H9 (cell line): ENCODE results near the gene EPHX1. TPM values are rescaled to one million over a fixed set of nuclear protein-coding genes. Genes with fewer than 3 reads are reported as not detected.

Source experiments
- DNase-seq: peaks from one replicate; pipeline ENCODE4 v3.0.0-alpha.2; 2017
- H2AFZ ChIP-seq: one replicate; pipeline ENCODE4 v1.6.1; 2013; ENCODE audit warnings: mild to moderate bottlenecking, low read length, control low read depth, moderate library complexity
- H2AK5ac ChIP-seq: 2 replicates; pipeline ENCODE4 v1.6.1; 2013; ENCODE audit warnings: low read length, control low read depth, mixed read lengths; ENCODE audit not compliant: insufficient read length
- H2BK120ac ChIP-seq: one replicate; pipeline ENCODE4 v1.6.1; 2013; ENCODE audit warnings: low read depth, mild to moderate bottlenecking, low read length, control low read depth, inconsistent platforms; ENCODE audit not compliant: poor library complexity, severe bottlenecking
- H2BK12ac ChIP-seq: 2 replicates; pipeline ENCODE4 v1.6.1; 2013; ENCODE audit warnings: low read length, control low read depth, mixed read lengths, low read depth; ENCODE audit not compliant: insufficient read length
- H2BK15ac ChIP-seq: 2 replicates; pipeline ENCODE4 v1.6.1; 2013; ENCODE audit warnings: low read depth, low read length, control low read depth
- H2BK20ac ChIP-seq: one replicate; pipeline ENCODE4 v1.6.1; 2013; ENCODE audit warnings: low read depth, mild to moderate bottlenecking, low read length, control low read depth, inconsistent platforms; ENCODE audit not compliant: poor library complexity, severe bottlenecking
- H2BK5ac ChIP-seq: 2 replicates; pipeline ENCODE4 v1.6.1; 2013; ENCODE audit warnings: low read length, control low read depth, mixed read lengths; ENCODE audit not compliant: insufficient read length
- H3K14ac ChIP-seq: 2 replicates; pipeline ENCODE4 v1.6.1; 2013; ENCODE audit warnings: low read length, control low read depth; ENCODE audit not compliant: insufficient read depth
- H3K18ac ChIP-seq: 2 replicates; pipeline ENCODE4 v1.6.1; 2013; ENCODE audit warnings: low read depth, mild to moderate bottlenecking, mixed read lengths, low read length, control low read depth; ENCODE audit not compliant: insufficient read length
- H3K23ac ChIP-seq: 2 replicates; pipeline ENCODE4 v1.6.1; 2013; ENCODE audit warnings: low read length, control low read depth, mixed read lengths, low read depth; ENCODE audit not compliant: insufficient read length
- H3K23me2 ChIP-seq: 2 replicates; pipeline ENCODE4 v1.6.1; 2013; ENCODE audit warnings: low read depth, mild to moderate bottlenecking, mixed read lengths, low read length, control low read depth; ENCODE audit not compliant: insufficient read length, poor library complexity, severe bottlenecking
- H3K27ac ChIP-seq: 2 replicates; pipeline ENCODE4 v1.5.1; 2013; ENCODE audit warnings: low read length, control low read depth, mixed read lengths, low read depth; ENCODE audit not compliant: insufficient read length
- H3K27me3 ChIP-seq: 2 replicates; pipeline ENCODE4 v1.6.1; 2013; ENCODE audit warnings: low read length, control low read depth, inconsistent platforms; ENCODE audit not compliant: insufficient read depth
- H3K4ac ChIP-seq: 2 replicates; pipeline ENCODE4 v1.6.1; 2013; ENCODE audit warnings: low read depth, mild to moderate bottlenecking, control low read depth, inconsistent platforms, low read length, moderate library complexity
- H3K4me1 ChIP-seq: 2 replicates; pipeline ENCODE4 v1.6.1; 2013; ENCODE audit warnings: low read length, control low read depth, inconsistent platforms; ENCODE audit not compliant: insufficient read depth
- H3K4me2 ChIP-seq: 2 replicates; pipeline ENCODE4 v1.6.1; 2013; ENCODE audit warnings: low read length, control low read depth, mixed read lengths; ENCODE audit not compliant: insufficient read length, insufficient read depth
- H3K56ac ChIP-seq: 2 replicates; pipeline ENCODE4 v1.6.1; 2013; ENCODE audit warnings: low read depth, mild to moderate bottlenecking, mixed read lengths, low read length, control low read depth; ENCODE audit not compliant: insufficient read length
- H3K79me1 ChIP-seq: 2 replicates; pipeline ENCODE4 v1.6.1; 2013; ENCODE audit warnings: low read depth, mild to moderate bottlenecking, moderate library complexity, low read length, control low read depth, inconsistent platforms; ENCODE audit not compliant: insufficient read depth, poor library complexity, severe bottlenecking
- H3K79me2 ChIP-seq: 2 replicates; pipeline ENCODE4 v1.6.1; 2013; ENCODE audit warnings: low read length, control low read depth, inconsistent platforms; ENCODE audit not compliant: insufficient read depth
- H3K9ac ChIP-seq: 2 replicates; pipeline ENCODE4 v1.6.1; 2013; ENCODE audit warnings: low read length, control low read depth, mixed read lengths; ENCODE audit not compliant: insufficient read length; ENCODE audit errors: extremely low read depth
- H3K9me3 ChIP-seq: one replicate; pipeline ENCODE4 v1.6.1; 2013; ENCODE audit warnings: low read depth, low read length, inconsistent platforms; ENCODE audit not compliant: control insufficient read depth
- H3T11ph ChIP-seq: one replicate; pipeline ENCODE4 v1.6.1; 2013; ENCODE audit warnings: mild to moderate bottlenecking, low read length, control low read depth, inconsistent platforms
- H4K20me1 ChIP-seq: one replicate; pipeline ENCODE4 v1.6.1; 2013; ENCODE audit not compliant: control insufficient read depth, insufficient read length, insufficient read depth
- H4K5ac ChIP-seq: 2 replicates; pipeline ENCODE4 v1.6.1; 2013; ENCODE audit warnings: low read depth, mild to moderate bottlenecking, mixed read lengths, low read length, control low read depth; ENCODE audit not compliant: insufficient read length
- H4K8ac ChIP-seq: replicated peaks from 2 replicates; pipeline ENCODE4 v1.6.1; 2013; ENCODE audit warnings: low read length, control low read depth, mixed read lengths, low read depth; ENCODE audit not compliant: insufficient read length
- H4K91ac ChIP-seq: 2 replicates; pipeline ENCODE4 v1.6.1; 2013; ENCODE audit warnings: low read depth, mild to moderate bottlenecking, moderate library complexity, mixed read lengths, low read length, control low read depth; ENCODE audit not compliant: insufficient read length
- H3K27ac Mint-ChIP-seq, 3 experiments: 2 replicates in 2 of 3; 3 replicates in 1 of 3; pipeline ENCODE4 v1.8.0; 2020 to 2021; ENCODE audit warnings: mixed read lengths in 3 of 3, mild to moderate bottlenecking in 1 of 3, moderate library complexity in 1 of 3
- H3K27me3 Mint-ChIP-seq: 2 replicates; pipeline ENCODE4 v1.8.0; 2021; ENCODE audit warnings: low read depth, mild to moderate bottlenecking, moderate library complexity, mixed read lengths
- H3K36me3 Mint-ChIP-seq, 3 experiments: 2 replicates in 2 of 3; 3 replicates in 1 of 3; pipeline ENCODE4 v1.8.0; 2020 to 2021; ENCODE audit warnings: low read depth in 3 of 3, mixed read lengths in 3 of 3; ENCODE audit not compliant: insufficient read depth in 1 of 3
- H3K4me1 Mint-ChIP-seq, 2 experiments: 2 replicates each; pipeline ENCODE4 v1.8.0; 2020; ENCODE audit warnings: mixed read lengths in 2 of 2
- H3K4me3 Mint-ChIP-seq, 2 experiments: 2 replicates in 1 of 2; 3 replicates in 1 of 2; pipeline ENCODE4 v1.8.0; 2020 to 2021; ENCODE audit warnings: mild to moderate bottlenecking in 2 of 2, mixed read lengths in 2 of 2, moderate library complexity in 1 of 2
- H3K9me3 Mint-ChIP-seq, 2 experiments: 2 replicates in 1 of 2; 3 replicates in 1 of 2; pipeline ENCODE4 v1.8.0; 2020; ENCODE audit warnings: mild to moderate bottlenecking in 2 of 2, mixed read lengths in 2 of 2, moderate library complexity in 1 of 2
- CTCF ChIP-seq: fragments of 200-600 bp; sonication (generic); conservative IDR thresholded peaks from 3 replicates; pipeline ENCODE4 v1.8.0; 2021; ENCODE audit warnings: antibody characterized with exemption, mild to moderate bottlenecking
- WGBS: extraction: QIAGEN DNeasy Blood & Tissue Kit; methylation state at CpG from one replicate; pipeline ENCODE4 v1.1.7; 2013; ENCODE audit warnings: missing lambda C conversion rate, low lambda C conversion rate, mixed read lengths; ENCODE audit not compliant: insufficient read length; ENCODE audit errors: extremely low coverage; 5-methylcytosine and 5-hydroxymethylcytosine counted together
- total RNA-seq: library from RNA; stranded (reverse); gene quantifications from 2 replicates; pipeline ENCODE4 v1.2.1, GENCODE V29; 2021

Gene EPHX1
- total RNA-seq, 1 experiment from 2014 or later = 40.6 TPM

DNA sequence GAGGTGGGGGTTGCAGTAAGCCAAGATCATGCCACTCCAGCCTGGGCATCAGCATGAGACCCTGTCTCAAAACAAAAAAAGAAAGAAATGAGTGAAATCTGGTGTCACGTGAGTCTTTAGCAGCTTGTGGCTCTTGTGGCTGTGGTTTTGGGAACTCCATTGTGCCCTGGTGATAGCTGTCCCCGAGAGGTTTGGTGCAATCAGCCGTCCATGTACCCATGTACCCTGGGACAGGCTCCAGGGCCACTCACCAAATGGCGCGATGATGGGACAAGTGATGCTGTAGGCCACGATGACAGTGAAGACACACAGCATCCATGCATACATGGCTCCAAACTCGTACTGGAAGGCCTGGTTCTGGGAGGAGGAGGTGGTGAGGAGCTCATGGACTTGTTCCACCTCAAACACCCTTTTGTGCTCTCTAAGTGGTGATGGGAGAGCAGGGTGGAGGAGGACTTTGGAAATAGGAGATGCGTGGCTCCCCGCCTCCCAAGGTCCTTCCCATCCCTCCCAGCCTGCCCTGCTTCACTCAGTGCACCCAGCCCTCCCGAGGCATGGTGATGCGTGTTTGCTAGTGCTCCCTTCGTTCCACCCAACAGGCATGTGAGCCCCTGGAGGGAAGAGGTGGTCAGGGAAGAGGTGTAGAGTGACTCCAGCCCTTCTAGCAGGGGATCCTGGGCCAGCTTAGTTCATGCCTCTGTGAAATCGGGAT lies 42.6 kb downstream of the EPHX1 start:
- H3K36me3 Mint-ChIP-seq = peaks cover 76 to 96% (median 78%) of the 10 kb centered on the region in 3 experiments
- Histone ChIP-seq H4K8ac (no peak overlapping the region), H3K4ac (no peak overlapping the region), H2AFZ (no peak overlapping the region), H3K14ac (no peak overlapping the region), H3K23ac (no peak overlapping the region), H4K91ac (no peak overlapping the region), H4K5ac (no peak overlapping the region), H2BK15ac (no peak overlapping the region), H3K23me2 (no peaks in the 10 kb centered on the region), H2BK12ac (no peak overlapping the region), H4K20me1 (peaks cover 2% of the 10 kb centered on the region), H3K9ac (no peak overlapping the region), H2BK20ac (no peak overlapping the region), H3K27me3 (no peaks in the 10 kb centered on the region; the same call in 1 of the 2 replicates), H3K79me2 (no peaks in the 10 kb centered on the region), H2AK5ac (no peak overlapping the region), H3K4me1 (no peaks in the 10 kb centered on the region), H3K18ac (no peak overlapping the region), H3K56ac (no peak overlapping the region), H3K4me2 (no peak overlapping the region), H3K9me3 (peaks cover 4% of the 10 kb centered on the region), H3K27ac (no peak overlapping the region), H2BK5ac (no peak overlapping the region), H3T11ph (no peak overlapping the region), H2BK120ac (no peak overlapping the region), H3K79me1 (no peaks in the 10 kb centered on the region)
- no CpG with 5 or more reads among the region's 13 CpGs for WGBS
- peaks cover 5 to 9% of the 10 kb centered on the region in 2 experiments for H3K9me3 Mint-ChIP-seq
- no peak for DNase-seq
- no peak for TF ChIP-seq CTCF
- H3K4me3 Mint-ChIP-seq = no peak overlapping the region
- no peaks in the 10 kb centered on the region for H3K27me3 Mint-ChIP-seq
- H3K27ac Mint-ChIP-seq = no peak overlapping the region
- H3K4me1 Mint-ChIP-seq = peaks cover 0 to 6% of the 10 kb centered on the region in 2 experiments; a peak in 3 of 4 replicates
